Transverse colon (tissue), 4 donors: ENCODE results near the gene ARAP2. TPM values are rescaled to one million over a fixed set of nuclear protein-coding genes. Genes with fewer than 3 reads are reported as not detected.

Source experiments
- DNase-seq: peaks from one replicate; pipeline ENCODE4 v3.0.0-alpha.2; 2019
- H3K27ac ChIP-seq, 4 donors: fragments of 200-600 bp; sonication (generic); 2 replicates each; pipeline ENCODE4 v1.5.1; 2016 to 2018; ENCODE audit warnings: inconsistent platforms in 4 of 4
- H3K27me3 ChIP-seq: fragments of 200-600 bp; sonication (generic); 2 replicates; pipeline ENCODE4 v1.5.1; 2017; ENCODE audit warnings: inconsistent platforms
- H3K36me3 ChIP-seq, 4 donors: fragments of 200-600 bp; sonication (generic); 2 replicates each; pipeline ENCODE4 v1.5.1; 2017 to 2019; ENCODE audit warnings: inconsistent platforms in 4 of 4
- H3K4me1 ChIP-seq, 4 donors: fragments of 200-600 bp; sonication (generic); 2 replicates each; pipeline ENCODE4 v1.5.1; 2017 to 2020; ENCODE audit warnings: inconsistent platforms in 4 of 4
- H3K4me3 ChIP-seq, 4 donors: fragments of 200-600 bp; sonication (generic); 1 replicate in 1 of 4; 2 replicates in 3 of 4; pipeline versions ENCODE4 v1.5.1 to v1.6.1; 2017 to 2019; ENCODE audit warnings: inconsistent platforms in 4 of 4
- H3K9me3 ChIP-seq, 2 donors: fragments of 200-600 bp; sonication (generic); 2 replicates each; pipeline ENCODE4 v1.5.1; 2017 to 2019; ENCODE audit warnings: inconsistent platforms in 2 of 2
- CTCF ChIP-seq, 5 experiments: fragments of 200-600 bp in 3 of 5; fragments of 450-650 bp in 2 of 5; sonication (generic) in 3 of 5; IDR thresholded peaks; 1 replicate in 2 of 5; 2 replicates in 3 of 5; pipeline ENCODE4 v1.5.1; 2016 to 2017; ENCODE audit warnings: antibody characterized with exemption in 5 of 5, inconsistent platforms in 3 of 5, mild to moderate bottlenecking in 2 of 5, moderate library complexity in 1 of 5
- EP300 ChIP-seq: sonication (generic); formaldehyde crosslinking; IDR thresholded peaks from one replicate; pipeline ENCODE4 v1.6.1; 2017; ENCODE audit warnings: antibody characterized with exemption, low read depth
- POLR2A ChIP-seq: fragments of 450-650 bp; IDR thresholded peaks from one replicate; pipeline ENCODE4 v1.6.1; 2016; ENCODE audit warnings: antibody characterized with exemption, mild to moderate bottlenecking, moderate library complexity
- POLR2AphosphoS5 ChIP-seq, 3 donors: sonication (generic); formaldehyde crosslinking; IDR thresholded peaks; one replicate each; pipeline ENCODE4 v1.6.1; 2016; ENCODE audit warnings: antibody characterized with exemption in 3 of 3
- WGBS, 2 donors: methylation state at CpG; one replicate each; pipeline ENCODE4 v1.1.5; 2018; ENCODE audit warnings: low coverage in 1 of 2; 5-methylcytosine and 5-hydroxymethylcytosine counted together
- in situ Hi-C, 4 donors: fragments of 200-750 bp; cut with MboI; loops; one replicate each; pipeline versions ENCODE4 v1.15.0 to v1.15.1; 2017; ENCODE audit warnings: low sequenced_read_pairs in 3 of 4, low pct_ligation_motif_present in 1 of 4, low pct_unique_long_range_greater_than_20kb in 1 of 4
- intact Hi-C: fragments of 100-400 bp; cut with DNase I; formaldehyde crosslinking; loops from one replicate; pipeline ENCODE4 v1.15.1; 2023; ENCODE audit warnings: low total_unique reads
- total RNA-seq, 4 donors: library from RNA; depleted of rRNA; stranded (reverse); fragments of >200 nt; gene quantifications; one replicate each; pipeline ENCODE4 v1.1.0, GENCODE V29; 2016

The ARAP2 gene
- total RNA-seq, 4 donors from 2014 or later = 42.3 to 108 (median 50.3) TPM

DNA sequence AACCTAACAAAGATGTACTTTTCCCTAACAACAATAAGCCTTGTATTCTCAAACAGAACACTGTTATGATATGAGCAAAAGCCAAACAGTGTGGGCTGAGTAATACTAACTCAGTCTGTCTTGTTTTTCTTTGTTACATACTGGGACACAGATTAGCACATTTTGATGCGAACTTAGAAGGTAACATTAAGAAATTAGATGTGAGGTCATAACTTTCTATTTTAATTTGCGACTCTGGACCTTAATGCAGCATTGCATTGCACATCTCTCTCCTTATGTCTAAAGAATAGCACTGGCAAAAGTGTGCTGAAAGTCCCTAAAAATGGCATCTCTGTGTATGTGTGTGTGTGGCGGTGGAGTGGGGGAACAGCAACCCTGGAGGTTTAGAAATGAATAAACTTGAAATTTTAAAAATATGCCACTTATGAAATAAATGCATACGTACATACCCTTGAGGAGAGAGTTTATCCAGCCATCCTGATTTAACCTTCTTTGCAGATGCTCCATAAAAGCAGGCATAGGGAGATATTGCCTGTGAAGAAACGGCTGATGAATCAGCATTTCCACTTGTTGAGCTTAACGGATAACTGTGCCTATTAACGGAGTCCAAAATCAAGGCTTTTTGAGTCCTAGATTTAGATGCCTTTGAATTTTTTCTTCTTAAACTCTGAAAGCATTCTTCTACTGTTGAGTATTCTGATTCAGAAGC lies 34.2 kb downstream of the ARAP2 start:
- Histone ChIP-seq H3K4me3 (no peak overlapping the region), H3K27me3 (no peaks in the 10 kb centered on the region), H3K36me3 (peaks cover 0 to 4% (median 0%) of the 10 kb centered on the region in 4 donors), H3K4me1 (peaks cover 0 to 12% (median 0%) of the 10 kb centered on the region in 4 donors), H3K27ac (no peak overlapping the region), H3K9me3 (no peaks in the 10 kb centered on the region)
- intact Hi-C loops (no loop called here), in situ Hi-C loops (no loop called here)
- WGBS, 2 donors = 69 to 93% methylated on average over 6 to 7 of the region's 7 CpGs
- DNase-seq = no peak
- TF ChIP-seq EP300 = no peak
- TF ChIP-seq POLR2A = no peak
- TF ChIP-seq CTCF (IDR thresholded peaks at IDR 0.05) = no peak
- no peak for TF ChIP-seq POLR2AphosphoS5 (IDR thresholded peaks at IDR 0.05)

- Histone ChIP-seq H3K9me3 (no peaks in the 10 kb centered on the region), H3K4me1 (peaks cover 0 to 12% (median 0%) of the 10 kb centered on the region in 4 donors), H3K27ac (no peak overlapping the region), H3K4me3 (no peak overlapping the region), H3K27me3 (no peaks in the 10 kb centered on the region), H3K36me3 (peaks cover 0 to 4% (median 0%) of the 10 kb centered on the region in 4 donors)
- TF ChIP-seq EP300 (no peak), POLR2A (no peak), POLR2AphosphoS5 (IDR thresholded peaks at IDR 0.05) (no peak), CTCF (IDR thresholded peaks at IDR 0.05) (no peak)
- WGBS, 2 donors = 68 to 82% methylated on average over 4 of the region's 4 CpGs
- intact Hi-C loops (no loop called here), in situ Hi-C loops (no loop called here)
- DNase-seq = peak; percentile 16
These were observed 35.3 kb downstream of the ARAP2 start for GRCh38 chr4:36208893-36209473.

DNA sequence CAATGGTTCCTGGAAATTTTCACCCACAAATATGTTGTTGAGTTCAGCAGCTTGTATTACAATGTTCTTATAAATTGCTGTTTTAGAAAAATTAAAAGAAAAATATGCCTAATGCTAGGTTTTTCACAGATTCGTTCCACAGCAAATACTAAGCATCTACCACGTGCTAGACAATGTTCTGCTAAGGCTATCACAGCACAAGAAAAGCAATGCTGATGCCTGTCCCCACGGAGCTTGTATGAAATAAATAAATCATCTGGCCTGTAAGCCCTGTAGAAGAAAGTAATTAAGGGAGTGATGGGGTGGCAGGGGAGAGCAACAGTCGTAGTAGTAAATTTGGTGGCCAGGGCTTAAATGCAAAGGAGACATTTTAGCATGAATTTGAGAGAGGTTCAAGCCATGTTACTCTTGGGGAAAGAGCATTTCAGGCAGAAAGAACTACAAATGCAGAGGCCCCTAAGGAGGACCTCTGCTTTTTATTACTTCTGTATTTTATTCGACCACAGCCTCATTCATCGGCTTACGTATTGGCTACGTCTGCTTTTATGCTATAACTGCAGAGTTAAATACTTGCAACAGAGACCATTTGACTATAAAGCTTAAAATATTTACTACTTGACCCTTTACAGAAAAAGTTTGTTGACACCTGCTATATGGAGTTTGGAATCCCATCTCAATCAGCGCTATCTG lies 36.3 kb downstream of the ARAP2 start:
- WGBS, 2 donors = 84 to 88% methylated on average over 9 of the region's 9 CpGs
- H3K36me3 ChIP-seq = peaks cover 0 to 4% (median 0%) of the 10 kb centered on the region in 4 donors
- peaks cover 0 to 12% (median 0%) of the 10 kb centered on the region in 4 donors for H3K4me1 ChIP-seq
- H3K27me3 ChIP-seq = no peaks in the 10 kb centered on the region
- H3K4me3 ChIP-seq = no peak overlapping the region
- no peak for TF ChIP-seq POLR2AphosphoS5 (IDR thresholded peaks at IDR 0.05)
- no peak for TF ChIP-seq CTCF (IDR thresholded peaks at IDR 0.05)
- TF ChIP-seq POLR2A = no peak
- TF ChIP-seq EP300 = no peak
- DNase-seq = no peak
- intact Hi-C loops = no loop called here
- H3K27ac ChIP-seq = no peak overlapping the region
- no peaks in the 10 kb centered on the region for H3K9me3 ChIP-seq
- in situ Hi-C loops = no loop called here

GRCh38 chr4:36207367-36207766 lies 36.9 kb downstream of the ARAP2 start:
- in situ Hi-C loops = no loop called here
- DNase-seq = no peak
- no peaks in the 10 kb centered on the region for H3K9me3 ChIP-seq
- H3K4me1 ChIP-seq = peaks cover 0 to 10% (median 0%) of the 10 kb centered on the region in 4 donors
- 88 to 92% methylated on average over 1 of the region's 1 CpG for WGBS, 2 donors
- intact Hi-C loops = no loop called here
- no peak overlapping the region for H3K4me3 ChIP-seq
- TF ChIP-seq POLR2A (no peak), CTCF (IDR thresholded peaks at IDR 0.05) (no peak), EP300 (no peak), POLR2AphosphoS5 (IDR thresholded peaks at IDR 0.05) (no peak)
- H3K27me3 ChIP-seq = no peaks in the 10 kb centered on the region
- H3K27ac ChIP-seq = no peak overlapping the region
- H3K36me3 ChIP-seq = peaks cover 0 to 4% (median 0%) of the 10 kb centered on the region in 4 donors
